Fibroblast of pulmonary artery (primary cell): ENCODE results near the gene DNAJC17.

ENCODE experiments used
- DNase-seq: peaks from one replicate; pipeline ENCODE4 v3.0.0-alpha.2; 2010; ENCODE audit warnings: low read depth
- H3K4me3 ChIP-seq: replicated peaks from 2 replicates; pipeline ENCODE4 v1.5.1; 2011; ENCODE audit warnings: low read depth, mild to moderate bottlenecking, control low read depth, low read length, moderate library complexity
- CTCF ChIP-seq: IDR thresholded peaks from 2 replicates; pipeline ENCODE4 v1.5.1; 2011; ENCODE audit warnings: mild to moderate bottlenecking, control low read depth, low read length, inconsistent platforms; ENCODE audit errors: missing control alignments

The DNAJC17 gene

GRCh38 chr15:40773902-40774301 lies 33.4 kb downstream of the DNAJC17 start:
- no peak overlapping the region for H3K4me3 ChIP-seq
- no peak for TF ChIP-seq CTCF
- no peak for DNase-seq

GRCh38 chr15:40773496-40773895 lies 33.8 kb downstream of the DNAJC17 start:
- TF ChIP-seq CTCF = no peak
- DNase-seq = no peak
- no peak overlapping the region for H3K4me3 ChIP-seq

- no peak for DNase-seq
- no peak for TF ChIP-seq CTCF
Measured at GRCh38 chr15:40772014-40772413, 35.3 kb downstream of the DNAJC17 start.

GRCh38 chr15:40771242-40771641 lies 36.0 kb downstream of the DNAJC17 start:
- no peak for TF ChIP-seq CTCF
- no peak overlapping the region for H3K4me3 ChIP-seq
- DNase-seq = no peak

More at GRCh38 chr15:40772014-40772413, 35.3 kb downstream of the DNAJC17 start:
- H3K4me3 ChIP-seq = no peak overlapping the region

GRCh38 chr15:40770147-40770721 lies 37.0 kb downstream of the DNAJC17 start:
- DNase-seq = no peak
- H3K4me3 ChIP-seq = no peak overlapping the region
- no peak for TF ChIP-seq CTCF

GRCh38 chr15:40769274-40770146 lies 37.8 kb downstream of the DNAJC17 start, which contains the start of gene C15orf62:
Gene C15orf62 (plus strand): TSS chr15:40769980. CDS start chr15:40770496, 516 bp downstream.
- DNase-seq = peak; percentile 35
- H3K4me3 ChIP-seq = no peak within 1 kb of the TSS
- no peak for TF ChIP-seq CTCF
